Subcutaneous abdominal adipose tissue (tissue), 5 donors: ENCODE results near the gene UGT3A2.

ENCODE experiments used
- H3K27ac ChIP-seq: one replicate; pipeline ENCODE4 v1.7.0; 2013; ENCODE audit warnings: low read depth, mild to moderate bottlenecking, inconsistent platforms, low read length, moderate library complexity
- H3K27me3 ChIP-seq, 5 donors: one replicate each; pipeline ENCODE4 v1.7.0; 2013; ENCODE audit warnings: low read length in 5 of 5, inconsistent platforms in 1 of 5; ENCODE audit not compliant: control insufficient read depth in 5 of 5, insufficient read depth in 4 of 5
- H3K36me3 ChIP-seq, 5 donors: one replicate each; pipeline ENCODE4 v1.7.0; 2013; ENCODE audit warnings: low read length in 5 of 5; ENCODE audit not compliant: control insufficient read depth in 5 of 5, insufficient read depth in 5 of 5
- H3K4me1 ChIP-seq, 5 donors: one replicate each; pipeline ENCODE4 v1.7.0; 2013; ENCODE audit warnings: low read length in 5 of 5, mild to moderate bottlenecking in 3 of 5, moderate library complexity in 1 of 5; ENCODE audit not compliant: control insufficient read depth in 5 of 5, insufficient read depth in 5 of 5
- H3K4me3 ChIP-seq, 5 donors: one replicate each; pipeline ENCODE4 v1.7.0; 2013; ENCODE audit warnings: low read length in 5 of 5, low read depth in 1 of 5
- H3K9ac ChIP-seq, 5 donors: one replicate each; pipeline ENCODE4 v1.7.0; 2013; ENCODE audit warnings: low read length in 5 of 5, mild to moderate bottlenecking in 4 of 5, moderate library complexity in 3 of 5
- H3K9me3 ChIP-seq, 5 donors: one replicate each; pipeline ENCODE4 v1.7.0; 2013; ENCODE audit warnings: low read length in 5 of 5; ENCODE audit not compliant: control insufficient read depth in 5 of 5
- donor health status: healthy.
- donor health status: healthy.
- donor health status: healthy.
- donor health status: healthy.
- donor health status: healthy.

The UGT3A2 gene

GRCh38 chr5:36066540-36067210, at the start of gene UGT3A2:
Gene UGT3A2, minus strand, starts transcription at chr5:36066882. Its CDS starts 93 bp downstream, at chr5:36066789.
- no peak within 1 kb of the TSS for H3K27ac ChIP-seq
- no peaks in the 10 kb centered on the region for H3K9me3 ChIP-seq
- peaks cover 0 to 8% (median 0%) of the 10 kb centered on the region in 5 donors for H3K4me1 ChIP-seq
- H3K27me3 ChIP-seq: peaks cover 8 to 12% (median 11%) of the 10 kb centered on the region in 5 donors
- no peak within 1 kb of the TSS for H3K4me3 ChIP-seq
- H3K9ac ChIP-seq: no peak within 1 kb of the TSS
- H3K36me3 ChIP-seq: no peaks in the 10 kb centered on the region

DNA sequence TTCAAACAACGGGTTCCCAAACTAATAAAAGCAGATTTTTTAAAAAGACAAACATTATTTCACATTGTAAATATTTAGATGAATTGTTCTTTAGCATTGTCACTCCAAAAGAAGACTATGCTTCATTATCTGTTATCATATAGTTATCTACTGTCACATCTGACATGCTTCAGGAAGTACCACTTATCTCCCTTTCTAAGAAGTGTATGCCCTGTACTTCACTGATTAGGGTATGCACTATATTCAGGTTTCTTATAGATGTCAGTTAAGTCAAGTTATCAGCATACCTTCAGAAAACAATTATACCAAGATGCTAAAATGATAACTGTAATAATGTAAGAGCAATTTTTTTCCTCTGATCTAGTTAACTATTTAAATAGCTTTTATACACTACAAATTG, 44.6 kb upstream of the UGT3A2 start:
- no peak overlapping the region for H3K4me3 ChIP-seq

DNA sequence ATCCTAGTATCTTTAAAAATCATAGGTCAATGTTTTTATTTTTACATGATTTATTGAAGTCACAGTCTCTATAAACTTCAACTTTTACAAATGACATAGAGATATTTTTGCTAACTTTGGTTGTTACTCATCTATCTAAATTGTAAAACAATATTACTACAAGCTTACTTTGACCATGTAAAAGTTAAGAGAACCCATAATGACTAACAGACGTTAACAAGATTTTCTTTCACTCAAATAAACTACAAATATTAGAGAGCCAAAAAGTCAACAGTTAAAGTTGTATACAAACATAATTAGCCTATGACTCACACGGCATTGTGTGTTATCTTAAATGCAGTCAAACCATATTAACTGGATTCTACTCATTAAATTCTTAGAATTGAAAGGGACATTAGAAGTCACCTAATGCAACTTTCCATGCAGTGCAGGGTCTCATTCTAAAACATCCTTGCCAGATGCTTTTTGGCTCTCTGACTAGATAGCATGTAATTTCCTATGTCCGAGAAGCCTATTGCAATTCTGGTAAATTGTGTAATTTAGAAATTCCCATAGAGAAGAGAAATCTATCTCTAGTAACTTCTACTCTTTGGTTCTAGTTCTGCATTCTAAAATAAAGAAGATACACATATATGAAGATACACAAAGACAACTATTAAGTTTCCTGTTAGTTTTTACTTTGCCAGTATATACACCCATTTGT, 42.2 kb upstream of the UGT3A2 start:
- H3K4me3 ChIP-seq: no peak overlapping the region
- no peak overlapping the region for H3K9ac ChIP-seq
- H3K36me3 ChIP-seq: peaks cover 38 to 60% (median 44%) of the 10 kb centered on the region in 5 donors

More for the DNA sequence above, 44.6 kb upstream of the UGT3A2 start:
- H3K4me1 ChIP-seq: no peaks in the 10 kb centered on the region
- H3K27ac ChIP-seq: no peak overlapping the region
- no peak overlapping the region for H3K9ac ChIP-seq
- H3K36me3 ChIP-seq: peaks cover 28 to 58% (median 39%) of the 10 kb centered on the region in 5 donors
- no peaks in the 10 kb centered on the region for H3K9me3 ChIP-seq
- no peaks in the 10 kb centered on the region for H3K27me3 ChIP-seq

GRCh38 chr5:36105819-36106218, 39.1 kb upstream of the UGT3A2 start:
- Histone ChIP-seq H3K36me3 (peaks cover 38 to 65% (median 42%) of the 10 kb centered on the region in 5 donors), H3K9me3 (no peaks in the 10 kb centered on the region), H3K27me3 (no peaks in the 10 kb centered on the region), H3K4me3 (no peak overlapping the region), H3K9ac (no peak overlapping the region), H3K27ac (no peak overlapping the region), H3K4me1 (no peaks in the 10 kb centered on the region)

More for the DNA sequence above, 42.2 kb upstream of the UGT3A2 start:
- no peak overlapping the region for H3K27ac ChIP-seq
- no peaks in the 10 kb centered on the region for H3K9me3 ChIP-seq
- H3K27me3 ChIP-seq: no peaks in the 10 kb centered on the region
- no peaks in the 10 kb centered on the region for H3K4me1 ChIP-seq

GRCh38 chr5:36099748-36100147, 33.1 kb upstream of the UGT3A2 start:
- Histone ChIP-seq H3K27ac (no peak overlapping the region), H3K9ac (no peak overlapping the region), H3K9me3 (no peaks in the 10 kb centered on the region), H3K4me1 (no peaks in the 10 kb centered on the region), H3K27me3 (no peaks in the 10 kb centered on the region), H3K36me3 (peaks cover 9 to 29% (median 11%) of the 10 kb centered on the region in 5 donors), H3K4me3 (no peak overlapping the region)

DNA sequence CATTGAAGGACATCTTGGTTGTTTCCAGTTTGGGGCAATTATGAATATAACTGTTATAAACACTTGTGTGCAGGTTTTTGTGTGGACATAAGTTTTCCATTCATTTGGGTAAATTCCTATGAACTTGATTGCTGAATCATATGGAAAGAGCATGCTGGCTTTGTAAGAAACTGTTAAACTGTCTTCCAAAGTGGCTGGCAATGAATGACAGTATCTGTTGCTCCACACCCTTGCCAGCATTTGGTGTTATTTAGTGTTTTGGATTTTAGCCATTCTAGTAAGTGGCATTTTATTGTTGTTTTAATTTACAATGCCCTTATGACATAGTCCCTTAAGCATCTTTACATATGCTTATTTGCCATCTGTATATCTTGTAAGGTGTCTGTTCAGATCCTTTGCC, 29.8 kb upstream of the UGT3A2 start:
- Histone ChIP-seq H3K9me3 (peaks cover 0 to 6% (median 0%) of the 10 kb centered on the region in 5 donors), H3K36me3 (peaks cover 0 to 3% (median 0%) of the 10 kb centered on the region in 5 donors), H3K4me3 (no peak overlapping the region), H3K4me1 (no peaks in the 10 kb centered on the region), H3K27me3 (no peaks in the 10 kb centered on the region), H3K9ac (no peak overlapping the region), H3K27ac (no peak overlapping the region)

DNA sequence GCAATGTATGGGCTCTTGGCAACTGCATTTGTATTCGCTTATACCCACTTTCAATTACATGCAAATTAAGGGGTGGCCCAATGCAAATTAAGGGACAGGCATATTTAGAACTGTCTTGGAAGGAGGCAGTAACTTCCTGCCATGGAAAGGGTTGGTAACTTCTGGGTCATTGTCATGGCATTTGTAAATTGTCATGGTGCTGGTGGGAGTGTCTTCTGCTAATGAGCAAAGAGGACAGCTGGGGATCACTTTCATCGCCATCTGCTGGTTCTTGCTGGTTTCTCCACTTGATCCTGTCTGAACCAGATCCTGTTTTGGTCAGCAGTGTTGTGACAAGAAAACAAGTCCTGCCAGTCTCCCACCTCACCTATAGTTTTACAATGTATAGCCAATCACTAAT, 23.3 kb upstream of the UGT3A2 start:
- no peak overlapping the region for H3K9ac ChIP-seq
- H3K27me3 ChIP-seq: no peaks in the 10 kb centered on the region
- H3K36me3 ChIP-seq: no peaks in the 10 kb centered on the region
- no peaks in the 10 kb centered on the region for H3K4me1 ChIP-seq
- no peak overlapping the region for H3K27ac ChIP-seq
- peaks cover 0 to 9% (median 0%) of the 10 kb centered on the region in 5 donors for H3K9me3 ChIP-seq
- H3K4me3 ChIP-seq: no peak overlapping the region

DNA sequence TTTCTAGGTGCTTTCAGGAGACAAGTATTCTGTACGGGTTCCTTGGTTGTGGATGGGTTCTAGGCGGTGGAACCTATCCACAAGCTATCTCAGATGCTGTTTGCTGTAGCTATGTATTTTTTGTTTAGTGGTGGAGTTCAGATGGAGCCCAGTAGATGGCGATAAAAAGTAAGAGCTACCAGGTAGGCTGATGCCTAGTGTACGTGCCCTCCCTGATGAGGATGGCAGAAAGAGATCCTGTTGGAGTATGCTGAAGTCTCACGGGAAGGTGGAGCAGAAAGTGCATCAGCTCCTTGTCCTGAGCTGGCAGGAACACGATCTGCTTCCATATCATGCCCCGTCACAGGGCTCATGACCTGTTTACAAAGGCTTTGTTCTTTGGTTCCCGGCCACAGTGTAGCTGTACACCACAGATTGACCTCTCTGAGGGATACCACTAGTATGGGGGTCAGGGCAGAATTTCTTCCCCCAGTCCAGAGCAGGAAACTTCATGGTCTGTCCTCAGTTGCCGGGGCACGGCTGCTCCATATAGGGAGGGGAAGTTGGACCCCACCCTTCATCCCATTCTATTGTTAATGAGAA, 12.6 kb upstream of the UGT3A2 start:
- Histone ChIP-seq H3K9me3 (no peaks in the 10 kb centered on the region), H3K27ac (no peak overlapping the region), H3K4me3 (no peak overlapping the region), H3K27me3 (peaks cover 2 to 10% (median 3%) of the 10 kb centered on the region in 5 donors), H3K36me3 (no peaks in the 10 kb centered on the region), H3K4me1 (no peaks in the 10 kb centered on the region), H3K9ac (no peak overlapping the region)

- Histone ChIP-seq H3K4me3 (no peak overlapping the region), H3K9ac (no peak overlapping the region), H3K9me3 (no peaks in the 10 kb centered on the region), H3K27ac (no peak overlapping the region), H3K27me3 (peaks cover 2 to 10% (median 3%) of the 10 kb centered on the region in 5 donors), H3K36me3 (no peaks in the 10 kb centered on the region), H3K4me1 (no peaks in the 10 kb centered on the region)
These were observed 11.7 kb upstream of the UGT3A2 start for GRCh38 chr5:36078430-36078829.
